ENCODE data around the gene IRAK2.

- no peak for TF ChIP-seq CTCF (IDR thresholded peaks at IDR 0.05; ENCODE audit: poor library complexity)
- TF ChIP-seq EZH2phosphoT487 (IDR thresholded peaks at IDR 0.05; ENCODE audit: low read depth, severe bottlenecking, unreplicated experiment), result no peak
- no peak for TF ChIP-seq EZH2 (IDR thresholded peaks at IDR 0.05; ENCODE audit: borderline replicate concordance)
Measured at GRCh38 chr3:10268116-10268515, 103.4 kb downstream of the IRAK2 start.
